ENCODE results near the gene STAT5A. TPM values are rescaled to one million over a fixed set of nuclear protein-coding genes. Genes with fewer than 3 reads are reported as not detected.

STAT5A gene
- total and polyA plus RNA-seq, 7 donors: 8.1 to 31.5 (median 17.3) TPM

DNA sequence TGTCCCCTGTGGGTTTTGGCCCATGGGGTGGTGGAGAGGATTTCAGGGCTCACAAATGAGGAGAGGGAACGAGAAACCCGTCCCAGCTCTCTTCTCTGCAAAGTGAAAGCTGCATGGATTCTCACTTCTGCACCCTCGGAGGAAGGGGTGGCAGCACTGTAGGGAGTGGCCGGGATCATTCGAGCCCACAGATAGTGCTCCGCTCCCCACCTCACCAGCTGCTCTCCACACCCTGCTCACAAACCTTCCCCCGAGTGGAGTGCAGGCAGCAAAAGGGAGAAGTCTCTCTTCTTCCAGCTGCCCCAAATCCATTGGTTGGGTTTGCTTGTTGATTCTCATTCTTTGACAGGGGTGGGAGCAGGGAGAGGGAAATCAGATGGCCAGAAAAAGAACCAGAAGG is 20.1 kb downstream of the STAT5A start:
- no peaks in the 10 kb centered on the region for H3K27me3 ChIP-seq (ENCODE audit: insufficient read depth in 3 of 3, low read length in 2 of 3)
- TF ChIP-seq, protein P1, sequence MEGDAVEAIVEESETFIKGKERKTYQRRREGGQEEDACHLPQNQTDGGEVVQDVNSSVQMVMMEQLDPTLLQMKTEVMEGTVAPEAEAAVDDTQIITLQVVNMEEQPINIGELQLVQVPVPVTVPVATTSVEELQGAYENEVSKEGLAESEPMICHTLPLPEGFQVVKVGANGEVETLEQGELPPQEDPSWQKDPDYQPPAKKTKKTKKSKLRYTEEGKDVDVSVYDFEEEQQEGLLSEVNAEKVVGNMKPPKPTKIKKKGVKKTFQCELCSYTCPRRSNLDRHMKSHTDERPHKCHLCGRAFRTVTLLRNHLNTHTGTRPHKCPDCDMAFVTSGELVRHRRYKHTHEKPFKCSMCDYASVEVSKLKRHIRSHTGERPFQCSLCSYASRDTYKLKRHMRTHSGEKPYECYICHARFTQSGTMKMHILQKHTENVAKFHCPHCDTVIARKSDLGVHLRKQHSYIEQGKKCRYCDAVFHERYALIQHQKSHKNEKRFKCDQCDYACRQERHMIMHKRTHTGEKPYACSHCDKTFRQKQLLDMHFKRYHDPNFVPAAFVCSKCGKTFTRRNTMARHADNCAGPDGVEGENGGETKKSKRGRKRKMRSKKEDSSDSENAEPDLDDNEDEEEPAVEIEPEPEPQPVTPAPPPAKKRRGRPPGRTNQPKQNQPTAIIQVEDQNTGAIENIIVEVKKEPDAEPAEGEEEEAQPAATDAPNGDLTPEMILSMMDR (IDR thresholded peaks at IDR 0.05): no peak
- peaks cover 21% of the 10 kb centered on the region for H3K4me1 ChIP-seq
- H3K9me3 ChIP-seq: no peaks in the 10 kb centered on the region
- H3K27ac ChIP-seq: no peak overlapping the region
- no peak overlapping the region for H3K4me3 ChIP-seq
- DNase-seq: no peak
- H3K36me3 ChIP-seq (ENCODE audit: insufficient read depth in 1 of 2, low read depth in 1 of 2): peaks cover 0 to 73% of the 10 kb centered on the region in 2 donors
- WGBS, 3 donors: 80 to 87% (median 82%) methylated on average over 7 of the region's 7 CpGs
- intact Hi-C loops (cut with DNase I): no loop called here
- no peak for ATAC-seq

DNA sequence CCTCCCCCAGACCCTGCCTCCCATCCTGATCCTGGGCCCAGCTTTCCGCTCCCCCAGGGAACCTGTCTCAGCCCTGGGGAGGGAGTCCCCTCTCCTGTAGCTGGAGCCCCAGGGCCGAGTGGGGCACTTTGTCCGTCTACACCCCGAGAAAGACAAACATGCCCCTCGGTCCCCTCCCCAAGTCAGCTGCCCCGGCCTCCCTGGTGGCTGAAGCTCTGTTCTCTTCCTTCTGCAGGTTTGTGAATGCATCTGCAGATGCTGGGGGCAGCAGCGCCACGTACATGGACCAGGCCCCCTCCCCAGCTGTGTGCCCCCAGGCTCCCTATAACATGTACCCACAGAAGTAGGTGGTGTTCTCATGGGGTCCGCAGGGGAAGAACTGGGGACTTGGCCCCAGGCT is 20.8 kb downstream of the STAT5A start:
- 86 to 93% (median 87%) methylated on average over 8 to 9 of the region's 9 CpGs for WGBS, 3 donors
- Histone ChIP-seq H3K4me3 (no peak overlapping the region), H3K36me3 (ENCODE audit: insufficient read depth in 1 of 2, low read depth in 1 of 2) (peaks cover 0 to 73% of the 10 kb centered on the region in 2 donors), H3K27me3 (ENCODE audit: insufficient read depth in 3 of 3, low read length in 2 of 3) (no peaks in the 10 kb centered on the region), H3K27ac (no peak overlapping the region), H3K9me3 (no peaks in the 10 kb centered on the region), H3K4me1 (peaks cover 21% of the 10 kb centered on the region)
- TF ChIP-seq, protein P1 (IDR thresholded peaks at IDR 0.05): no peak
- DNase-seq (no peak), ATAC-seq (no peak)
- intact Hi-C loops (cut with DNase I): no loop called here

DNA sequence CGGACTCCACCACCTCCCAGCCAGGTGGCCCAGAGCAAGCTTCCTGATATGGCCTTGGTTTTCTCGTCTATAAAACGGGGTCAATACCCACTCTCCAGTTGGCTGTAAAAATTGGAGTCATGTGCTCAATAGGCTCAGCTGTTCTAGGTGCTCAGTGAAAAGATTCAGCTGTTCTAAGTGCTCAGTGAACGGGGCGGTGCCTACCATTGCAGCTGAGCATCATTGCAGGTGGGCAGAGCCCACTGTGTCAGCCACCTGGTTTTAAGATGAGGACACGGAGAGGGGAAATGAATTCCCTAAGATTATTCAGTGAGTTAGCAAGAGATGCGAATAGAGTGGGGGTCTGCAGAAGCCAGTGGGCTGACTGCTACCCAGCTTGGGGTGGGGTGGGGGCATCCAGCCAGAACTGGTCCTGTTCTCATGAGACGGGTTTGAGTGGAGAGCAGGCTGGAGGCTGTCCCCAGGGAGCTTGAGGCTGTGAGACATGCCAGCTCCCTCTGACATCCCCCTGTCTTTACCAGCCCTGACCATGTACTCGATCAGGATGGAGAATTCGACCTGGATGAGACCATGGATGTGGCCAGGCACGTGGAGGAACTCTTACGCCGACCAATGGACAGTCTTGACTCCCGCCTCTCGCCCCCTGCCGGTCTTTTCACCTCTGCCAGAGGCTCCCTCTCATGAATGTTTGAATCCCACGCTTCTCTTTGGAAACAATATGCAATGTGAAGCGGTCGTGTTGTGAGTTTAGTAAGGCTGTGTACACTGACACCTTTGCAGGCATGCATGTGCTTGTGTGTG is 21.9 kb downstream of the STAT5A start:
- TF ChIP-seq, protein P1 (IDR thresholded peaks at IDR 0.05): no peak
- H3K27me3 ChIP-seq (ENCODE audit: insufficient read depth in 3 of 3, low read length in 2 of 3): no peaks in the 10 kb centered on the region
- DNase-seq: no peak
- H3K27ac ChIP-seq: peak overlapping the region; percentile 88
- peaks cover 0 to 76% of the 10 kb centered on the region in 2 donors for H3K36me3 ChIP-seq (ENCODE audit: insufficient read depth in 1 of 2, low read depth in 1 of 2)
- WGBS, 3 donors: 74 to 77% (median 75%) methylated on average over 19 of the region's 19 CpGs
- H3K4me3 ChIP-seq: no peak overlapping the region
- H3K9me3 ChIP-seq: no peaks in the 10 kb centered on the region
- intact Hi-C loops (cut with DNase I): loop anchor here in 1 of 2 donors (10.0 kb wide), 1 partner anchor 365 kb away; the partner anchor contains the start of gene PLEKHH3
- peaks cover 21% of the 10 kb centered on the region for H3K4me1 ChIP-seq
- ATAC-seq: no peak

DNA sequence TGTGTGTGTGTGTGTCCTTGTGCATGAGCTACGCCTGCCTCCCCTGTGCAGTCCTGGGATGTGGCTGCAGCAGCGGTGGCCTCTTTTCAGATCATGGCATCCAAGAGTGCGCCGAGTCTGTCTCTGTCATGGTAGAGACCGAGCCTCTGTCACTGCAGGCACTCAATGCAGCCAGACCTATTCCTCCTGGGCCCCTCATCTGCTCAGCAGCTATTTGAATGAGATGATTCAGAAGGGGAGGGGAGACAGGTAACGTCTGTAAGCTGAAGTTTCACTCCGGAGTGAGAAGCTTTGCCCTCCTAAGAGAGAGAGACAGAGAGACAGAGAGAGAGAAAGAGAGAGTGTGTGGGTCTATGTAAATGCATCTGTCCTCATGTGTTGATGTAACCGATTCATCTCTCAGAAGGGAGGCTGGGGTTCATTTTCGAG is 22.5 kb downstream of the STAT5A start:
- WGBS, 3 donors: 61 to 63% (median 62%) methylated on average over 9 of the region's 9 CpGs
- intact Hi-C loops (cut with DNase I): loop anchor here in 1 of 2 donors (10.0 kb wide), 1 partner anchor 364 kb away; the partner anchor contains the start of gene PLEKHH3

More for the DNA sequence above, 22.5 kb downstream of the STAT5A start:
- DNase-seq (no peak), ATAC-seq (no peak)
- Histone ChIP-seq H3K9me3 (no peaks in the 10 kb centered on the region), H3K27me3 (ENCODE audit: insufficient read depth in 3 of 3, low read length in 2 of 3) (no peaks in the 10 kb centered on the region), H3K4me1 (peaks cover 21% of the 10 kb centered on the region), H3K4me3 (no peak overlapping the region), H3K27ac (peak overlapping the region; percentile 88), H3K36me3 (ENCODE audit: insufficient read depth in 1 of 2, low read depth in 1 of 2) (peaks cover 0 to 78% of the 10 kb centered on the region in 2 donors)
- TF ChIP-seq, protein P1 (IDR thresholded peaks at IDR 0.05): no peak
